K562 (cell line): ENCODE measurements around the gene SGMS1. TPM values are rescaled to one million over a fixed set of nuclear protein-coding genes. Genes with fewer than 3 reads are reported as not detected.

Experiments used
- CHD7 ChIP-seq: fragments of 200-600 bp; sonication (generic); IDR thresholded peaks from one replicate; pipeline ENCODE4 v1.6.1; 2012; ENCODE audit warnings: mild to moderate bottlenecking, low read depth, low read length, inconsistent platforms
- E2F3 ChIP-seq: fragments of 250-450 bp; sonication (Bioruptor Pico); IDR thresholded peaks from 2 replicates; pipeline ENCODE4 v1.4.0; 2020; ENCODE audit warnings: mild to moderate bottlenecking
- ERF ChIP-seq: fragments of 450-650 bp; formaldehyde crosslinking; IDR thresholded peaks from 2 replicates; pipeline ENCODE4 v1.4.0; 2020; ENCODE audit warnings: mild to moderate bottlenecking, mixed read lengths
- HNRNPUL1 ChIP-seq: fragments of 200-400 bp; formaldehyde crosslinking; IDR thresholded peaks from 2 replicates; pipeline ENCODE4 v1.6.1; 2017; ENCODE audit warnings: low read length
- NR0B1 ChIP-seq: fragments of 450-650 bp; IDR thresholded peaks from one replicate; pipeline ENCODE4 v1.6.1; 2018; ENCODE audit warnings: mild to moderate bottlenecking, moderate library complexity; ENCODE audit not compliant: partially characterized antibody
- NR2C2 ChIP-seq, 2 experiments: fragments of 200-800 bp in 1 of 2; sonication (Bioruptor generic) in 1 of 2; sonication (generic) in 1 of 2; formaldehyde crosslinking in 1 of 2; IDR thresholded peaks; 2 replicates each; pipeline versions ENCODE4 v1.6.1 to v1.8.0; 2016 to 2022; ENCODE audit warnings: mild to moderate bottlenecking in 1 of 2, missing compliant biosample characterization in 1 of 2, missing genetic modification characterization in 1 of 2, missing genetic modification reagents in 1 of 2
- PHB2 ChIP-seq: fragments of 450-650 bp; IDR thresholded peaks from 2 replicates; pipeline ENCODE4 v1.6.1; 2017; ENCODE audit warnings: low read depth
- POLR2A ChIP-seq: fragments of 450-650 bp; conservative IDR thresholded peaks from 2 replicates; pipeline ENCODE4 v1.6.1; 2016
- ZNF280B ChIP-seq: fragments of 250-450 bp; sonication (Bioruptor Pico); IDR thresholded peaks from 2 replicates; pipeline ENCODE4 v1.5.1; 2021; ENCODE audit warnings: mild to moderate bottlenecking
- polyA plus RNA-seq, 8 experiments: library from polyadenylated mRNA; depleted of rRNA in 4 of 8; stranded (reverse) in 5 of 8; unstranded in 3 of 8; fragments of >200 nt; fragmentation: Nextera tagmentation in 2 of 8; fragmentation: Illumina TruSeq in 1 of 8; extraction: Ambion mirVana in 2 of 8; extraction: Trizol in 1 of 8; gene quantifications; 2 replicates each; pipeline versions ENCODE4 v1.2.1 to v1.2.3, GENCODE V29; 2011 to 2014; ENCODE audit warnings: inconsistent platforms in 1 of 8, missing spikeins in 1 of 8
- total RNA-seq, 7 experiments: library from RNA; depleted of rRNA in 6 of 7; stranded (reverse); fragments of >200 nt in 6 of 7; fragmentation: Illumina TruSeq in 2 of 7; extraction: Trizol in 2 of 7; gene quantifications; 2 replicates each; pipeline versions ENCODE4 v1.2.1 to v1.2.3, GENCODE V29; 2011 to 2021; ENCODE audit warnings: low replicate concordance in 1 of 7
- TF ChIP-seq, protein P1 (sequence below): IDR thresholded peaks from 2 replicates; pipeline ENCODE4 v1.6.1; 2012; ENCODE audit warnings: low read depth, low read length, improper control_type of control experiment, borderline replicate concordance

SGMS1 gene
- total and polyA plus RNA-seq, 9 of the 15 experiments (the other 6 are each of a cell fraction or from before 2014, with no cell fraction given): 22.6 to 232 (median 82.2) TPM

DNA sequence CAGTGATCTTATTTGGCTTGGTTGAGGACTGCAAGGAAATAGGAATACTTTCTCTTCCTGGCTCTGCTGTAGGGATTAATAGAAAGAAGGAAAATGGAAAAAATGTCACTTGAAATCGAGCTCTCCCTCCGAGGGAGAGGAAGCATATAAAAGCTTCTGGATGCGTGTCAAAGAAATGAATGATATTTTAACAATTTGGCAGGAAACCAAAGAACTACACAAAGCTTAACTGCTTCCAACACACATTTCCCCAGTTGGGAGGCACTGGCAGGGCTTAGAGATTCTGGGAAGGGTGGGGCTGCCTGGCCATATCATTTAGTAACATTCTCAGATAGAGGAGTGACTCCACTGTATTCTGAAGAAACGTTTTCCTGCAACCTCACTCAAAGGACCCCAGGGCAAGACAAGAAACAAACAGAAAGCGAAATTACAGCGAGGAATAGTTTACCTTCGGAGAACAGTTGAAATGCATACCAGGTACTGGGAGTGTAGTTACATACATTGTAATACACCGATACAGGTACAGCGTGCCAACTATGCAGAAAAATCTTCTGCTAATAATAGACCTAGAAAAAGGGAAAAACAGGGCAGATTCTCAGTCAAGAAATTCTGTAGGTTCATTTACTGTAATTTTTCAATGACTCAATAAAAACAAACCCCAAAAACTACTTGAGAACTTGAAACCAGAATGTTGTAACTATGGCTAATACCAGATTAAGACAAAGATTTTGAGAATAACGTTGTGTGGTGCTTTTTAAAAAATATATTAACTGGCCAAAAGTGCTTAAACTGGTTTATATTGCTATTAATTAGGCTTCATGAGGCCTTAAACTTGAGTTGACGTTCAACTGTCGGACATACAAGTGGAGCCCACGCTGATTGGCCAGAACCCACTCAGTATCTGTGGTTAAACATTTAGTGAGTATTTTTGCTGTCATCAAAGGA is 296.7 kb downstream of the SGMS1 start (continued):
- TF ChIP-seq NR0B1 (no peak), ERF (CRISPR knock-in tag) (no peak), NR2C2 (CRISPR knock-in tag; IDR thresholded peaks at IDR 0.05) (no peak), NR2C2 (tag; IDR thresholded peaks at IDR 0.05) (peak; percentile 61), E2F3 (CRISPR knock-in tag) (no peak), PHB2 (no peak), CHD7 (no peak), POLR2A (no peak), ZNF280B (CRISPR knock-in tag) (no peak), HNRNPUL1 (no peak)
- TF ChIP-seq, protein P1, sequence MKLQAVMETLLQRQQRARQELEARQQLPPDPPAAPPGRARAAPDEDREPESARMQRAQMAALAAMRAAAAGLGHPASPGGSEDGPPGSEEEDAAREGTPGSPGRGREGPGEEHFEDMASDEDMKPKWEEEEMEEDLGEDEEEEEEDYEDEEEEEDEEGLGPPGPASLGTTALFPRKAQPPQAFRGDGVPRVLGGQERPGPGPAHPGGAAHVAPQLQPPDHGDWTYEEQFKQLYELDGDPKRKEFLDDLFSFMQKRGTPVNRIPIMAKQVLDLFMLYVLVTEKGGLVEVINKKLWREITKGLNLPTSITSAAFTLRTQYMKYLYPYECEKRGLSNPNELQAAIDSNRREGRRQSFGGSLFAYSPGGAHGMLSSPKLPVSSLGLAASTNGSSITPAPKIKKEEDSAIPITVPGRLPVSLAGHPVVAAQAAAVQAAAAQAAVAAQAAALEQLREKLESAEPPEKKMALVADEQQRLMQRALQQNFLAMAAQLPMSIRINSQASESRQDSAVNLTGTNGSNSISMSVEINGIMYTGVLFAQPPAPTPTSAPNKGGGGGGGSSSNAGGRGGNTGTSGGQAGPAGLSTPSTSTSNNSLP: peak; percentile 99
